Measurements from ENCODE around the gene ACTN2.
A peak's percentile ranks its signal among the peaks of the same experiment; 100 is the strongest.
"Not testable (repeated sequence)": the region's sequence is repeated elsewhere in the genome, so short reads cannot be mapped to it uniquely, and the experiment has no call there.

ACTN2 gene

DNA sequence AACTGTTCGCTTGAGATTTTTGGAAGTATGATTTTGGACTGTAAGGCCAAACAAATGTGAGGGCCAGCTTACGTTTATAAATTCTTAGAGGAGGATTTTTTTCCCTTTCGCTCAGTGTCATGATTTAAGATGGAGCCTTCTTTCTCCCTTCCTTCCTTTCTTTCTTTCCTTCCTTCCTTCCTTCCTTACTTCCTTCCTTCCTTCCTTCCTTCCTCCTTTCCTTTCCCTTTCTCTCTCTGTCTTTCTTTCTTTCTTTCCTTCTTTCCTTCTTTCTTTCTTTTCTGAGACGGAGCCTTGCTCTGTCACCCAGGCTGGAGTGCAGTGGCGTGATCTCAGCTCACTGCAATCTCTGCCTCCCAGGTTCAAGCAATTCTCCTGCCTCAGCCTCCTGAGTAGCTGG, 17.4 kb upstream of the ACTN2 start:
- not testable (repeated sequence) for H3K36me3 ChIP-seq (ENCODE audit: control insufficient read depth, insufficient read depth, low read length); H3K4me3 ChIP-seq (ENCODE audit: extremely low read depth, insufficient read depth, low read length, poor library complexity, severe bottlenecking); H3K4me1 ChIP-seq (ENCODE audit: control insufficient read depth, insufficient read depth, low read length, poor library complexity, severe bottlenecking); H3K9me3 ChIP-seq (ENCODE audit: control insufficient read depth, low read length); H3K27ac ChIP-seq (ENCODE audit: low read depth, low read length, severe bottlenecking)
- WGBS, 2 experiments (ENCODE audit: insufficient coverage in 2 of 2): 86 to 100% methylated on average over 1 of the region's 5 CpGs

DNA sequence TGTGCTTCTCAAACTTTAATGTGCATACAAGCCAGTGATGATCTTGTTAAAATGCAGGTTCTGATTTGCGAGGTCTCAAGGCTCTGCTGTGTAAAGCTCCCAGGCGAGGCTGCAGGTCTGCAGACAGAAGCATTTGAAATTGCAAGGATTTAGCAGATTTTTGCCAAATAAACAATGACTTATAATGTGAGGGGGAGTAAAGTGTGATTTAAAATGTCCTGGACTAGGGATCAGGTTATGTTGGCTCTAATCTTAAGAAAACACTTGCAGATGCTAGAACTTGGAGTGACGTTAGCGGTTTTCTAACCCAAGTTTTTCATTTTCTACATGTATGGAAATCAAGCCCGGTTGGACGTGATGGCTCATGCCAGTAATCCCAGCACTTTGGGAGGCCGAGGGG, 16.2 kb upstream of the ACTN2 start:
- H3K4me3 ChIP-seq (ENCODE audit: extremely low read depth, insufficient read depth, low read length, poor library complexity, severe bottlenecking): no peak overlapping the region
- no peaks in the 10 kb centered on the region for H3K4me1 ChIP-seq (ENCODE audit: control insufficient read depth, insufficient read depth, low read length, poor library complexity, severe bottlenecking)
- WGBS, 2 experiments (ENCODE audit: insufficient coverage in 2 of 2): 85 to 86% methylated on average over 2 to 7 of the region's 7 CpGs
- H3K36me3 ChIP-seq (ENCODE audit: control insufficient read depth, insufficient read depth, low read length): no peaks in the 10 kb centered on the region
- H3K9me3 ChIP-seq (ENCODE audit: control insufficient read depth, low read length): no peaks in the 10 kb centered on the region
- H3K27ac ChIP-seq (ENCODE audit: low read depth, low read length, severe bottlenecking): no peak overlapping the region

DNA sequence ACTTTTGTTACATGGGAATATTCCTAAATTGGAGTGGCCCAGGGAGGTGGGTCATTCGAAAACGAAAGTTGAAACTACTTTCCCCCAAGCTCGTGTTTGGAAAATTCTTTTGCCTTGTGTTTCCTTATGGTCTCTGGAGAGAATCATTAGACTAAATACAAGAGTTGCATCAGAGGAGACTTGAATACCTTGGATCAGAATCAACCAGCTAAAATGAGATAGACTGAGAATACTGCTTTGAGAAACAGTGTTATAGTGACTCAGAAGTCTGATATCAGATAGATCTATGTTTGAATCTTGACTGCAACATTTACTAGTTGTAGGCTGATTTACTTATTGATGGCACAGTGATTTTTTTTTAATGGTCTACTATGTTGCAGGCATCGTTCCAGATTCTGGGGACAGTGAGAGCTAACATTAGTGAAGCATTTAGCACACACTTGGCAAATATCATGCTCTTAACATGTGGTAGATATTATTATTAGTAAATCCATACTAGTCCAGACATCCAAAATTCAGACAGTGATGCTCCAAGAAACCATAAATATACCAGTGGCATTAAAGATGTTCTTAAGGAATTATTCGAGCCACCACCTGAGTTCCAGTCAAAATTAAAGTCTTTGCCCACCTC, 12.9 kb upstream of the ACTN2 start:
- H3K4me3 ChIP-seq (ENCODE audit: extremely low read depth, insufficient read depth, low read length, poor library complexity, severe bottlenecking): no peak overlapping the region
- WGBS, 2 experiments (ENCODE audit: insufficient coverage in 2 of 2): 67 to 86% methylated on average over 1 of the region's 5 CpGs
- no peaks in the 10 kb centered on the region for H3K4me1 ChIP-seq (ENCODE audit: control insufficient read depth, insufficient read depth, low read length, poor library complexity, severe bottlenecking)
- no peaks in the 10 kb centered on the region for H3K9me3 ChIP-seq (ENCODE audit: control insufficient read depth, low read length)
- no peaks in the 10 kb centered on the region for H3K36me3 ChIP-seq (ENCODE audit: control insufficient read depth, insufficient read depth, low read length)
- H3K27ac ChIP-seq (ENCODE audit: low read depth, low read length, severe bottlenecking): no peak overlapping the region

- 61 to 67% methylated on average over 3 of the region's 3 CpGs for WGBS, 2 experiments (ENCODE audit: insufficient coverage in 2 of 2)
- no peak overlapping the region for H3K27ac ChIP-seq (ENCODE audit: low read depth, low read length, severe bottlenecking)
- no peaks in the 10 kb centered on the region for H3K4me1 ChIP-seq (ENCODE audit: control insufficient read depth, insufficient read depth, low read length, poor library complexity, severe bottlenecking)
- H3K9me3 ChIP-seq (ENCODE audit: control insufficient read depth, low read length): no peaks in the 10 kb centered on the region
- no peaks in the 10 kb centered on the region for H3K36me3 ChIP-seq (ENCODE audit: control insufficient read depth, insufficient read depth, low read length)
- no peak overlapping the region for H3K4me3 ChIP-seq (ENCODE audit: extremely low read depth, insufficient read depth, low read length, poor library complexity, severe bottlenecking)
Observed at GRCh38 chr1:236677641-236678235, 8.6 kb upstream of the ACTN2 start.

DNA sequence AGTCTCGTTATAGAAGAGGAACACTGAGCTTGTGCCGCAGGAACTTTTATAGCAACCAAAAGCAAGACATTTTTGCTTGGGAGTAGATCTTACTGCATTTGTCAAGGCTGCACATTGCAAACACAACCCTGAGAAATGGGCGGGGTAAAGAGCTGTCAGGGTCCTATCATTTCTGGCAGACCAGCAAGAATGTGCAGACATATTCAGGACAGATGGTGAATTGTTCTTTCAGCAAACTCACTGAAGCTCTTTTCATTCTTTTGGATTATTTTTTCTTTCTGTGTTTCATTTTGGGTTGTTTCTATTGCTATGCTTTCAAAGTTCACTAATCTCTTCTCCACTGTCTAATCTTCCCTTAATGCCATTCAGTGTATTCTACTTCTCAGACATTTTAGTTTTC, 5.1 kb upstream of the ACTN2 start:
- WGBS, 2 experiments (ENCODE audit: insufficient coverage in 2 of 2): 88 to 97% methylated on average over 3 of the region's 3 CpGs
- Histone ChIP-seq H3K36me3 (ENCODE audit: control insufficient read depth, insufficient read depth, low read length) (no peaks in the 10 kb centered on the region), H3K4me1 (ENCODE audit: control insufficient read depth, insufficient read depth, low read length, poor library complexity, severe bottlenecking) (no peaks in the 10 kb centered on the region), H3K9me3 (ENCODE audit: control insufficient read depth, low read length) (peaks cover 8% of the 10 kb centered on the region), H3K4me3 (ENCODE audit: extremely low read depth, insufficient read depth, low read length, poor library complexity, severe bottlenecking) (no peak overlapping the region), H3K27ac (ENCODE audit: low read depth, low read length, severe bottlenecking) (no peak overlapping the region)

DNA sequence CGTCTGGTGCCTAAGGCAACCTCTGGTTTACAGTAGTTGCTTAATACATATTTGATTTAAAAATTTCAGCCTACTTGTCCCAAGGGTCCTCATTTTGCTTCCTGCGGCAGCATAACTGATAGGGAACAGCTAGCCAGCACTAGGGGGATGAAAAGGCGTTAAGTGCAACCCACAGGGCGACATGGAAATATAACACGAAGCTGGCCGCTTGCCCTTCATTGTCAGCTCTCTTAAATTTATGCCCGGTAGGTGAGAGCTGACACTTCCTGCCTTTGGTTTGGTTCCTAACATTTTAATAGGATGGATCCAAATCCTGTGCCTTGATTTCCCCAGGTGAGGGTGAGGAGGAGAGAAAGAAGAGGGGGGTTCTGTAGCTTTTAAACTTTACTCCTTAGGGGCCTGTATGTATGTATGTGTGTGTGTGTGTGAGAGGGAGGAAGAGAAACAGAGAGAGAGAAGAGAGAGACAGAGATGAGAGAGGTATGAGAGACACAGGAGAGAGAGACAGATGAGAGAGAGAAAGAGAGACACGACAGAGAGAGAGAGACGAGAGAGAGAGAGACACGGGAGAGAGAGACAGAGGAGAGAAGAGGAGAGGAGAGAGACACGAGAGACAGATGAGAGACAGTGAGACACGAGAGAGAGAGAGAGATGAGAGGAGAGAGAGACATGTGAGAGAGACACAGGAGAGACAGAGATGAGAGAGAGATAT, 938 bp upstream of the ACTN2 start:
- Histone ChIP-seq H3K27ac (ENCODE audit: low read depth, low read length, severe bottlenecking) (no peak overlapping the region), H3K4me3 (ENCODE audit: extremely low read depth, insufficient read depth, low read length, poor library complexity, severe bottlenecking) (no peak overlapping the region), H3K36me3 (ENCODE audit: control insufficient read depth, insufficient read depth, low read length) (no peaks in the 10 kb centered on the region), H3K9me3 (ENCODE audit: control insufficient read depth, low read length) (peaks cover 8% of the 10 kb centered on the region), H3K4me1 (ENCODE audit: control insufficient read depth, insufficient read depth, low read length, poor library complexity, severe bottlenecking) (peaks cover 5% of the 10 kb centered on the region)
- WGBS, 2 experiments (ENCODE audit: insufficient coverage in 2 of 2): 91 to 96% methylated on average over 10 to 11 of the region's 12 CpGs

DNA sequence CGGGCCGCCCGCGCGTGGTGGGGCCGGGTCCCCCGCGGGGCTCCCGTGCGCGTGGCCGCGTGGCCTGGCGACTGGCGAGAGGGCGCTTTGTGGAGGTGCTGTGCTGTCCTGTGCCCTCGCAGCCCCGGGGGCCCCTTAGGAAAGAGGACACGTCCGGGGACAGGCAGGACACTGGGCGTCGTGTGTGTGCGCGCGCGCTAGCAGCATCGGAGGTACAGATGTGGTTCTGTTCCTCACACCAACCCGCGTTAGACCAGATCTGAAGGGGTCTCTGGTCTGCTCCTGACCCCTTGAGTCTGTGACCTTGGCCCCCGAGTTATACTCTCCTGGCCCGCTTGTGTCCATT, 489 bp downstream of the ACTN2 start:
- H3K36me3 ChIP-seq (ENCODE audit: control insufficient read depth, insufficient read depth, low read length): no peaks in the 10 kb centered on the region
- 24 to 42% methylated on average over 19 to 30 of the region's 31 CpGs for WGBS, 2 experiments (ENCODE audit: insufficient coverage in 2 of 2)
- peaks cover 7% of the 10 kb centered on the region for H3K4me1 ChIP-seq (ENCODE audit: control insufficient read depth, insufficient read depth, low read length, poor library complexity, severe bottlenecking)
- H3K27ac ChIP-seq (ENCODE audit: low read depth, low read length, severe bottlenecking): no peak overlapping the region
- peaks cover 8% of the 10 kb centered on the region for H3K9me3 ChIP-seq (ENCODE audit: control insufficient read depth, low read length)
- H3K4me3 ChIP-seq (ENCODE audit: extremely low read depth, insufficient read depth, low read length, poor library complexity, severe bottlenecking): peak overlapping the region; percentile 51

- peaks cover 7% of the 10 kb centered on the region for H3K4me1 ChIP-seq (ENCODE audit: control insufficient read depth, insufficient read depth, low read length, poor library complexity, severe bottlenecking)
- WGBS, 2 experiments (ENCODE audit: insufficient coverage in 2 of 2): 81% methylated on average over 7 of the region's 8 CpGs
- H3K36me3 ChIP-seq (ENCODE audit: control insufficient read depth, insufficient read depth, low read length): no peaks in the 10 kb centered on the region
- H3K4me3 ChIP-seq (ENCODE audit: extremely low read depth, insufficient read depth, low read length, poor library complexity, severe bottlenecking): peak overlapping the region; percentile 51
- H3K27ac ChIP-seq (ENCODE audit: low read depth, low read length, severe bottlenecking): no peak overlapping the region
- peaks cover 8% of the 10 kb centered on the region for H3K9me3 ChIP-seq (ENCODE audit: control insufficient read depth, low read length)
Observed at GRCh38 chr1:236687273-236687672, 974 bp downstream of the ACTN2 start.

DNA sequence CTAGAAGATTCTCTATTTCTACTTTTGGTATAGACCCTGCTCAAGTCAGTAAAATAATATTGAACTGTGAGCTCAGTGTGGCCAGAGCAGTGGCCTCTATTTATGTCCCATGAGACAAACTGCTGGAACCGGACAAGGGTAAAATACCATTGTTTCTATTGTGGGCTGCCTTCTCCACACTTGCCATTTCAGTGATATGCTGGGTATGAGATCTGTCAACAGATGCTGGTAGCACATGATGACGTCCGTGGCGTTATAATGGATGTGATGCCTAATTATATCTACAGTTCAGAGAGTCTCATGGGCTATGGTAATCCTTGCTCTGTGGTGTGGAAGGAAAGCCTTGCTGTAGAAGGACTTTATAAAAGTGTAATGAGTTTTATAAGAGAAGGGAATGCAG, 2.4 kb downstream of the ACTN2 start:
- no peak overlapping the region for H3K4me3 ChIP-seq (ENCODE audit: extremely low read depth, insufficient read depth, low read length, poor library complexity, severe bottlenecking)
- WGBS, 2 experiments (ENCODE audit: insufficient coverage in 2 of 2): 92 to 100% methylated on average over 2 to 4 of the region's 4 CpGs
- peaks cover 8% of the 10 kb centered on the region for H3K9me3 ChIP-seq (ENCODE audit: control insufficient read depth, low read length)
- no peaks in the 10 kb centered on the region for H3K36me3 ChIP-seq (ENCODE audit: control insufficient read depth, insufficient read depth, low read length)
- H3K4me1 ChIP-seq (ENCODE audit: control insufficient read depth, insufficient read depth, low read length, poor library complexity, severe bottlenecking): peaks cover 7% of the 10 kb centered on the region
- H3K27ac ChIP-seq (ENCODE audit: low read depth, low read length, severe bottlenecking): no peak overlapping the region

DNA sequence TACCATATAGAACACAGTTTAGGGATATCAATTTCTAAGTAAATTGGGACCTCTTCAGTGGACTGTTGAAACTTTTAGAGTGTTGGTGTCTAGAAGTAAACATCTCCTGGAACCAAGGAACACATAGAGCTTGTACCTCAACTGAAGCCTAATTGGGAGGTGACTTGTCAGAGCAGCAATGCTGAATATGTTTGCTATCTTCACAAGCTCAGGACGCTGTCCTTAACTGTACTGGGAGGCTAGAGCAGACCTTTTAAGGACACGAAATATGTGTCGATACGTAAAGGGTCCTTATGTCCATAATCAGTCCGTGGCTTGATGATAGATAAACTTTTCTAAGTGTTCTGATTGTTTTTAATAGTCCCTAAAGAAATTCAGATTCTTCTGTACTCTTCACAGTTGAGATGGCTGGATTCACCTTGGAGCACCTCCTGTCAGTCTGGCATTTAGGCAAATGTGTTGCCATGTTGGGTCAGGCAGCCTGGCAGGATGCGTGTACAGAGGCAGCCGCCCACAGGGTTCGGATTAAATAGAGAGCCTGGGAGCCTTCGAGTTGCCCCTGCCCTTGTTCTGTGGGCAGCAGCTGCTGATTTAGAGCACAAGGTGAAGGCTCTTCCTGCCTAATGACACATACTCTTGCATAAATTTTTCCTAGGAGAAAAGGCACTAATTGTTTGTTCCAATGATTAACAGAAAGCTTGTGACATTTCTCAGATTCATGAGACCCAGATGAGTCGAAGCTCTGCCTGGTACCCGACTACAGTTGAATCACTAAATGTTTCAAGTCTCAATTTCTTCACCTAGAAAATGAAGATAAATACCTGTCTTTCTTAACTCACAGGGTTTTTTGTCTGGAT, 3.6 kb downstream of the ACTN2 start:
- Histone ChIP-seq H3K27ac (ENCODE audit: low read depth, low read length, severe bottlenecking) (no peak overlapping the region), H3K9me3 (ENCODE audit: control insufficient read depth, low read length) (peaks cover 8% of the 10 kb centered on the region), H3K4me3 (ENCODE audit: extremely low read depth, insufficient read depth, low read length, poor library complexity, severe bottlenecking) (no peak overlapping the region), H3K4me1 (ENCODE audit: control insufficient read depth, insufficient read depth, low read length, poor library complexity, severe bottlenecking) (peaks cover 7% of the 10 kb centered on the region), H3K36me3 (ENCODE audit: control insufficient read depth, insufficient read depth, low read length) (no peaks in the 10 kb centered on the region)
- whole genome bisulfite sequencing, 2 experiments (ENCODE audit: insufficient coverage in 2 of 2): 85 to 89% methylated on average over 10 to 11 of the region's 11 CpGs

All from mesodermal cell (in vitro differentiated cells).